Right kidney (tissue), 1 donor: ENCODE measurements around the gene TMC8.
A peak's percentile ranks its signal among the peaks of the same experiment; 100 is the strongest.

Experiments used
- DNase-seq: peaks from one replicate; pipeline ENCODE4 v3.0.0-alpha.2; 2016

TMC8 gene

DNA sequence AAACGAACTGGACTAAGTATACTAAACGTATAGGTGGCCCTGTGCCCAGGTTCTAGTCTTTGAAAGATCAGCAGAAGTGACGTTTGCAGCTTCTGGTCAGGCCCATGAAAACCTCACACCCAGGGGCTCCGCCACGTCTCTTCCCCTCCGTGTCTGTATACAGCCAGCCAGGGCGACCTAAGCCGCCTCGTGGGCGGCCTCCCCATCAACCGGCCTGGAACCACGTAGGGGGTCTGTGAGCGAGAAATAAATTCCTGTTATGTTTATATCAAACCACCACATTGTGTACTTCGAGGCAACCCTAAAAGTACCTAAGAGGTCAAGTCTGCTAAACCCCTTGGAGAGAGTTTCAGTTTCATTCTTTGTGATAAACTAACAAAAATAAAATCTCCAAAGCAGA, 49.5 kb downstream of the TMC8 start:
- DNase-seq: no peak

GRCh38 chr17:78180508-78180907, 49.9 kb downstream of the TMC8 start:
- no peak for DNase-seq

GRCh38 chr17:78182504-78182903, 51.9 kb downstream of the TMC8 start:
- DNase-seq: no peak

DNA sequence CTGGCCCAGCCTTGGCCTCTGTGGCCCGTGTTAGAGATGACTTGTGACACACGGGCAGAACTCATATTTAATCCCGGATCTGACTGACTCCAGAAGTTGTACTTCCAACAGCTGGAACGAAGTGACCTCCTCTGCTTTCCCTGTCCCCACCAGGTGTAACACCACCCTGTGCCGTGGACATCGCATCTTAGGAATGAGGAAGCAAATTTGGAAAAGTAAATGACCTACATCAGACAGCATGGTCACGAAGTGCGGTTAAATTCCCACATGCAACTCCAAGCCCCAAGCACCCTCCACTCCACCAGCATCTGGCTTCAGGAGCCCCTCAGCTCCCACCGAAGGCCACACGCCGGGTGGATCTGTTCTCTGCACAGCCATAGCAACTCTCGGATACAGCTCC, 53.3 kb downstream of the TMC8 start:
- DNase-seq: no peak

DNA sequence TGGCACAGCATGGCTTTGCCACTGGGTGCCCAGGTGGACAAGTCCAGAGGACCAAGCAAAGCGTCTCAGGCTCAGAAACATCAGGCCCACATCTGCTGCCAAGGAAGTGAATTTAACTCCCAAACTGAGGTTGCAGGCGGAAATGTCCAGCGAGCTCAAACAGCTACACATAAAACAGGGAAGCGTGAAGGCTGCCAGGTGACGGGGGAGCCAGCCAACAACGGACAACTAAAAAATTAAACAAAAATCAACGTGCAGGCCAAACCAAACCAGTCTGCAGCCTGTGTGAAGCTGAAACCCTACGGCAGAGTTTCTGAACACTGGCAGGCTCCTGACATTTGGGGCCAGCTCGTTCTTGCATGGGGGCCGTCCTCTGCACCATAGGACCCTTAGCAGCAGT, 53.8 kb downstream of the TMC8 start:
- no peak for DNase-seq

DNA sequence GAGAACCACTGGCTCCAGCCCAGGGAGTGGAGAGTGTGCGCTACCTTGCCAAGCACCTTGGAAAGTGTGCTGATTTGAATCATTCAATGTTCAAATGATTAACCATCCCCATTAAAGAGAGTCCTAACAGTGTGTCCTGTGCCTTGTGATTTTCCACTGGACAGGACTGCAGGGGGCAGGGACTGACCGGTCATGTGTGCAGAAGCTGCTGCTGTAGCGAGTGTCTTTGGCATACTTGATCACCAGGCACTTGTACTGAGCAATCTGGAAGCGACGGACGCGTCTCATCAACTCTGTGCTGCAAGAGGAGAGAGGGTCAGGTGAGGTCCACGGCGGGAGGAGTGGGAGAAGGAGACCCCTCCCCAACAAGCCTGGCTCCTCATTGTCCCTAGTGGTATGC, 54.3 kb downstream of the TMC8 start:
- no peak for DNase-seq

DNA sequence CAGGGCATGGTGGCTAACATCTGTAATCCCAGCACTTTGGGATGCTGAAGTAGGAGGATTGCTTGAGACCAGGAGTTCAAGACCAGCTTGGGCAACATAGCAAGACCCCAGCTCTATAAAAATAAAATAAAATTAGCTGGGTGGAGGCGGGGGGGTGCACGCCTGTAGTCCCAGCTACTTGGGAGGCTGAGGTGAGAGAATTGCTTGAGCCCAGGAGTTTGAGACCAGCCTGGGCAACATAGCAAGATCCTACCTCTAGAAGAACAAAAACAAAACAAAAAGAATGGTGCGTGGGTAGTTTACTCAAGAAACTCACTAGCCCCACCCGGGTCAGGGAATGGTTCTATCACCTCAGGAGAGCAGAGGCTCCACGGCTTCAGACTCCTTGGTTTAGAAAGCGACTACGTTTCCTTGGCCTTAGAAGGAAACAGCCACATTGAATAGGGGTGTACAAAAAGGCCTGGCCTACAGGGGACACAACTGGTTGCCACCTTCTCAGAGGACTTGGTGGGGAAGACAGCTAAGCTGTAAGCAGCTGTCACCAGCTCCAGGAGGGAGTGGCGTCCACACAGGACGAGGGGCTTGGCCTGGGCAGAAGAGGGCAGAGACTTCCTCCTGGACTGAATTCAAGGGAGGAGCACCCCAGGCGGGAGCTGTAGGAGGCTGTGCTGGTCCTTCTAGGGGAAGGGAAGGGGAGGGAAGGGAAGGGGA, 55.6 kb downstream of the TMC8 start:
- DNase-seq: no peak

DNA sequence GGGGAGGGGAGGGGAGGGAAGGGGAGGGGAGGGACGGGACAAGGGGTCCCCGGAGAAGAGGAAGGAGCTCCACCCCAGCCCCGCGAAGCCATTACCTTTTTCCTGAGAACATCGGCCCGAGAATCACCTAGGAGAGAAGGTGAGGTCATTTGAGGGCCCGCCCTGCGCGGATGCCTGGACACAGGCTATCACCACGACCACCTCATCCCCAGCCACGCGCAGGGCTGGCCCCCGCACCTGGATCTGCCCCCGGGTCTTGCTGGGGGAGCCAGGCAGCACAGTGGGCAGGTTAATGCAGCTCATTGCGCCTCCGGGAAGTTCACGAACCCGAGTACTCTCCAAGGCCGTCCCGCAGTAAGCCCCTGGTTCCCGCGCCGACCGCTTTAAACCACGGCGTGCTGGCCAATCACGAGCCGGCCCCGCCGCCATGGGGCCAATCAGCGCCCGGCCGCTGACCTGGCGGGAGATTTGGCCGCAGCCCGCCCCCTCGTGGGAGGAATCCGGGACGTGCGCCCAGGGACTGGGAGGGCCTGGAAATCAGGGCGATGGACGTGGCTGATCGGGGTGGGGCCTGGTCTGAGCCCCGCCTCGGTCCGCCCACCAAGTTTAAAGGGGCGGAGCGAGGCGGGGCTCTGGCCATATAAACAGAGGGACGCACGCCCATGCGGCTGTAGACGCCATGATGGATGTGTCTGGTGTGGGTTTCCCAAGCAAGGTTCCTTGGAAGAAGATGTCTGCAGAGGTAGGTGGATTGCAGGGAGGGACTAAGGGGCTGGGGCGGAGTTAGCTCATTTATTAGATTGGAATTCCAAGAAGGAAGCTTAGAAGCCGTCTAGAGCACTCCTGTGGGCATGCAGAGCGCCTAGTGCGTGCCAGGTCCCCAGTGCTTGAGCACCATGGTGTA, 56.4 kb downstream of the TMC8 start, which contains the start of the genes AFMID and TK1:
Gene AFMID, plus strand, starts transcription at position 671 of the 904 bp plus-strand sequence. Its CDS starts 9 bp downstream, at position 680.
Gene TK1, minus strand, starts transcription at position 361 of the 904 bp plus-strand sequence. Its CDS starts 58 bp downstream, at position 303.
- peak; percentile 96 for DNase-seq
